ENCODE measurements around the gene PCSK2. TPM values are rescaled to one million over a fixed set of nuclear protein-coding genes. Genes with fewer than 3 reads are reported as not detected.

The PCSK2 gene
- total RNA-seq, 2 donors from 2014 or later, result 0.18 to 2.7 TPM

DNA sequence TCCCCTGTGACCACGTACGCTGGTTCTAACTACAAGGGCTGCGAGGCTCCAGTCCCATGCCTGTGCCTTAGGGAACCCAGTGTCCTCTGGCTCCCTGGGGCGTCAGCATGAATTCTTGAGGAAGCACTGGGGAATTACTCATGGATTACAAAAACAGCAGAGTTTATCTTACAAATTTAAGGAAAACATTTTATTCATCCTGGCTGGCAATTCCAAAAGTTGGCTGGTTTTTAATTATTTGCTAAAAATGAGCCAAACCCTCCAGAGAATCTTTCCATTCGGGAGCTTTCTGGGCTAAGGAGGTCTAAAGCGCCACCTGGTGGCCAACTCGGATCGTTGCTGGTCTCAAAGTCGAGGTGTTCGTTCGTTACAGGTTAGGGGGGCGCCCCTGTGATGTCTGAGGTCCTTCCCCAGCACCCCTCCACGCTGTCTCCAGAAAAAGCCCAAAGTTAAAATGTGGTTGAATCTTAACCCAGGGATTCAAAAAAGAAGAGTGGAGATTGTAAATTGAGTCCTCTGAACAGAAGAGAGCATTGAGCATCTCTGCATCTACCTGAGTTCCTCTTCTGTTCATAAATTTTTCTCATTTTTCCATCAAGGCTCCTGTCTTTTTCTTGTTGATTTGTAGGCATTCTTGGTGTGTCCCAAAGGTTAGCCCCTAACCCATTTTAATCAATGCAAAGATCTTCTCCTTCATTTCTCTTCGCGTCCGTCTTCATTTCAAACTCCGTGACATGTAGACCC lies 205.0 kb downstream of the PCSK2 start:
- no peaks in the 10 kb centered on the region for H3K9me3 ChIP-seq
- WGBS, result 27% methylated on average over 17 of the region's 17 CpGs
- no peaks in the 10 kb centered on the region for H3K4me1 ChIP-seq (replicated peaks)
- peak; percentile 33 for DNase-seq (ENCODE audit: low spot score)
- H3K4me3 ChIP-seq, result no peak overlapping the region
- H3K27ac ChIP-seq, result no peak overlapping the region
- TF ChIP-seq, protein P1, sequence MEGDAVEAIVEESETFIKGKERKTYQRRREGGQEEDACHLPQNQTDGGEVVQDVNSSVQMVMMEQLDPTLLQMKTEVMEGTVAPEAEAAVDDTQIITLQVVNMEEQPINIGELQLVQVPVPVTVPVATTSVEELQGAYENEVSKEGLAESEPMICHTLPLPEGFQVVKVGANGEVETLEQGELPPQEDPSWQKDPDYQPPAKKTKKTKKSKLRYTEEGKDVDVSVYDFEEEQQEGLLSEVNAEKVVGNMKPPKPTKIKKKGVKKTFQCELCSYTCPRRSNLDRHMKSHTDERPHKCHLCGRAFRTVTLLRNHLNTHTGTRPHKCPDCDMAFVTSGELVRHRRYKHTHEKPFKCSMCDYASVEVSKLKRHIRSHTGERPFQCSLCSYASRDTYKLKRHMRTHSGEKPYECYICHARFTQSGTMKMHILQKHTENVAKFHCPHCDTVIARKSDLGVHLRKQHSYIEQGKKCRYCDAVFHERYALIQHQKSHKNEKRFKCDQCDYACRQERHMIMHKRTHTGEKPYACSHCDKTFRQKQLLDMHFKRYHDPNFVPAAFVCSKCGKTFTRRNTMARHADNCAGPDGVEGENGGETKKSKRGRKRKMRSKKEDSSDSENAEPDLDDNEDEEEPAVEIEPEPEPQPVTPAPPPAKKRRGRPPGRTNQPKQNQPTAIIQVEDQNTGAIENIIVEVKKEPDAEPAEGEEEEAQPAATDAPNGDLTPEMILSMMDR (IDR thresholded peaks at IDR 0.05), result peak; percentile 70 to 95 (median 84)
- TF ChIP-seq POLR2AphosphoS5 (IDR thresholded peaks at IDR 0.05), result no peak
- TF ChIP-seq POLR2A (IDR thresholded peaks at IDR 0.05), result no peak
- intact Hi-C loops (cut with DNase I), result loop anchor here (1.0 kb wide), 1 partner anchor 627 kb away; no protein-coding TSS in a partner anchor
- no peaks in the 10 kb centered on the region for H3K27me3 ChIP-seq (replicated peaks; ENCODE audit: insufficient read depth)
- H3K36me3 ChIP-seq, result no peaks in the 10 kb centered on the region

GRCh38 chr20:17436664-17437063 lies 209.8 kb downstream of the PCSK2 start:
- no peak for DNase-seq (ENCODE audit: low spot score)
- H3K9me3 ChIP-seq, result no peaks in the 10 kb centered on the region
- no peaks in the 10 kb centered on the region for H3K27me3 ChIP-seq (replicated peaks; ENCODE audit: insufficient read depth)
- H3K36me3 ChIP-seq, result no peaks in the 10 kb centered on the region
- no peak overlapping the region for H3K27ac ChIP-seq
- WGBS, result 90% methylated on average over 11 of the region's 11 CpGs
- TF ChIP-seq, protein P1 (IDR thresholded peaks at IDR 0.05), result no peak
- TF ChIP-seq POLR2A (IDR thresholded peaks at IDR 0.05), result no peak
- H3K4me1 ChIP-seq (replicated peaks), result no peaks in the 10 kb centered on the region
- H3K4me3 ChIP-seq, result no peak overlapping the region
- intact Hi-C loops (cut with DNase I), result no loop called here

DNA sequence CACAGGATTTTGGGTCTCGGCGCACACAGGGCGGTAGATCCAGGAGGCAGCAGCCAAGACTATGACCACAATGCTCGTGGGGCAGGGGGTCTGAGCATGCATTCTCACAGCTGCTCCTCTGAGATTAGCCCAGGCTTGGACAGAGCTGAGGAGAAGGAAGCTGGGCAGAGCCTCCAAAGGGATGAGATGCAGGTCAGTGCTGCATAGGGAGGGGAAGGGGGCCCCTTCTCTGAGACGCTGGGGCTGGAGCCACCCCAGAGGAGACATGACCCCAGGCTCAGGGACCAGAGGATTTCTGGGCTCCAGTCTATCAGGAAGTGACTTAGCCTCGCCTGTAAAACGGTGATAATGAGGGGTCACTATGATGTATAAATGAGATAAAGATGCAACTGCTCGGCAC lies 210.4 kb downstream of the PCSK2 start:
- no peak for DNase-seq (ENCODE audit: low spot score)
- 56% methylated on average over 8 of the region's 8 CpGs for WGBS
- H3K27ac ChIP-seq, result no peak overlapping the region
- no peaks in the 10 kb centered on the region for H3K27me3 ChIP-seq (replicated peaks; ENCODE audit: insufficient read depth)
- TF ChIP-seq POLR2AphosphoS5 (IDR thresholded peaks at IDR 0.05), result no peak
- TF ChIP-seq, protein P1 (IDR thresholded peaks at IDR 0.05), result no peak
- no peak for TF ChIP-seq POLR2A (IDR thresholded peaks at IDR 0.05)
- no peaks in the 10 kb centered on the region for H3K9me3 ChIP-seq
- no peaks in the 10 kb centered on the region for H3K4me1 ChIP-seq (replicated peaks)
- intact Hi-C loops (cut with DNase I), result no loop called here
- no peaks in the 10 kb centered on the region for H3K36me3 ChIP-seq
- no peak overlapping the region for H3K4me3 ChIP-seq

DNA sequence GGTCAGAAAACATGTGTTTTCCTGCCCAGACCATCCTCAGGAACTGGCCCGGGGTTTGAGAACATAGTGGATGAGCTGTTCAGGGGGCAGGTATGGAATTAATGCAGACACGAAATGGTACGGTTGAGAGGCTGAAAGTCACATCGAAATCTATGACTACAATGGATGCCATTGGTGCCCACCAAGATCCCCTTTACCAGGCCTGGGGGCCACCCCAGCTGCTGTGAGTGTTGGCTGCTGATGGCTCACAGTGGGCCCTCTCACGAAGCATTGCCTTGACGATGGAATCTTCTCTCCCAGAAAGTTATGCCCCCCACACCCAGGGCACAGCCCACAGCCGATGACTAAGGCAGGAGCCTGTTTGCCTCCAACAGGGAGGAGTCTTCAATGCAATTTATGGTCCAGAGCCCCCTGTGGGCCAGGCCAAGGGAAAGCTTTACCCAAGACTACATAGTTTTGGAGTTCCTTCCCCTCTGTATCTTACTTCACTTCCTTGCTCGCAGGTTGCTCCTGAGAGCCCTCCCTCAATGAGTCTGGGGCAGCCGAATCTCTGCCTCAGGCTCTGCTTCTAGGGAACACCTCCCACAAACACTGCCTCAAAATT lies 211.7 kb downstream of the PCSK2 start:
- intact Hi-C loops (cut with DNase I), result no loop called here
- TF ChIP-seq, protein P1 (IDR thresholded peaks at IDR 0.05), result no peak
- no peak for TF ChIP-seq POLR2A (IDR thresholded peaks at IDR 0.05)
- TF ChIP-seq POLR2AphosphoS5 (IDR thresholded peaks at IDR 0.05), result no peak
- no peaks in the 10 kb centered on the region for H3K36me3 ChIP-seq
- H3K4me3 ChIP-seq, result no peak overlapping the region
- H3K27me3 ChIP-seq (replicated peaks; ENCODE audit: insufficient read depth), result no peaks in the 10 kb centered on the region
- H3K9me3 ChIP-seq, result no peaks in the 10 kb centered on the region
- no peaks in the 10 kb centered on the region for H3K4me1 ChIP-seq (replicated peaks)
- no peak for DNase-seq (ENCODE audit: low spot score)
- 94% methylated on average over 9 of the region's 9 CpGs for WGBS
- no peak overlapping the region for H3K27ac ChIP-seq
